DMS114 treated with DMSO at 0.1 percent for 48 hours (cell line): ENCODE results near the gene AGMO.
"Not testable (repeated sequence)": the region's sequence is repeated elsewhere in the genome, so short reads cannot be mapped to it uniquely, and the experiment has no call there.

Experiments used
- DNase-seq: peaks from one replicate; lab custom pipeline; 2025; ENCODE audit not compliant: unreplicated experiment; lab: John Stamatoyannopoulos, UW

Gene AGMO

DNA sequence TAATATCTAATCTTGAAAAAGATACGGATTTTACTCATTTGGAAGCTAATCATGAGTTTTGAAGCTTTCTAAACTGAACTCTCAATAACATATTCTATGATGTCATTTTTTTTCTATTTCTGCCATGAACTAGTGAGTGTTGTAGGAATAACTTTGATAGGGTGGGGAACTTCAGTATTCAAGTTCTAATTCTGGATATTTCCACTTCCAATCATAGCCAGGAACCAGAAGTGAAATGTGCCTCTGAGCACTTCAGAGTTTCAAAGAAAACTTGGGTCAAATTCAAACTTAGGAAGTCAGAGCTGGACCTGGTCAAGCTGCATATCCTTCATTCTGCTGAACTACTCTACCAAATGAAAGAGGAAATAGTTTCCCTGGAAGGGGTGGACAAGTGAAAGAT is 847 bp downstream of the AGMO start:
- DNase-seq, result no peak

DNA sequence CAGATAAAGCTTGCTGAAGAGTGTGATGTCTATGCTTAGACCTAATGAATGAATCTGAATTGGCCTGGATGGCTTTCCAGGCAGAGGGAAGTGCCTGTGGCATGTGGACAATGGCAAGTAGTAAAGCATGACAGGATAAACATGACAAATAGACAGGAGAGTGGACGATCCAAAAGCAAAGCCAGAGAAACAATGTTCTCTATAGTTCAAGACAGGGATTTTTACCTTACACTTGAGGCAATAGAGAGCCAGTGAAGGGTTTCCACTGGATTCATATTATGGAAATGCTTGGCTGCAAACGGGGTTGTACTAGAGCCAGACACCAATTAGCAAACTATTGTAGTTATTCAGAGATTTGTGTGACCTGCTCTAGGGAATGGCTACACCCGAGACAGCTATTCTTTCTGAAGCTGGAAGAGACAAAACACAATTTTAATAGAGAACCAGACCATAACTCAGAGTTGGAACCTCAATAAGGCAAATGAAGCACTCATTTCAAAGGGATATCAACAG is 2.3 kb downstream of the AGMO start:
- no peak for DNase-seq

DNA sequence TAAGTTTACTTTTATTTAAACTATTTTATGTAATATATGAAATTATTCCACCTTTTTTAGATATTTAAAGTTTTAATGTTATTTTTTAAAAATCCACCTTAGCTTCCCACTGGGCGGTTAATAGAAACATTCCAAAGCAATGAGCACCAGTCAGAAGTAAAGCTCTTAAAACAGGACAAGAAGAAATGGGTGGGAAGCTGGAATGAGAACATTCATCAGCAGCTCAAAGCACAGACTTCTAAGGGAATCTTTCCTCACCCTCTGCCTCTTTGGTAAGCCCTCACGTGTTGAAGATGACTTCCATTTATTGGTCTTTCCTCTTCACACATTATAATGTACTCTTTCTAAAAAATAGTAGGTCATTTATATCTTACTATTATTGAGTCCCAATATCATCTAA is 3.1 kb downstream of the AGMO start:
- no peak for DNase-seq

DNA sequence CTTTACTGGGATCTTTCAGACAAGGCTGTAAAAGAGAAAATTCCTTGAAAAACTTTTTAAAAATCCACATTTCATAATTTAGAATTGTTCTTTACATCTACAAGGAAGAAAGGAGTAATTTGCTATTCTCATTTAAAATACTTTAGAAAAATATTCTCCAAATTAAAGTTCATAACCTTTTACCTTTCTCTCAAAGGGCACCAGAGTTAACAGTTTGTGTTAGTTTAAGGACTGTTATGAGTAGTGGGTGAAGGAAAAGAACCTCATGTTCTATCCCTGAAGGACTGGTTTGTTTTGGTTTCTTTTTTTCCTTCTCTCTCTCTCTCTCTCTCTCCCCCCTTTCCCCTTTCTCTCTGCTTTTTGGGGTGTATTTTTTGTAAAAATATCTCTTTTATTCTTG is 4.1 kb downstream of the AGMO start:
- DNase-seq, result no peak

DNA sequence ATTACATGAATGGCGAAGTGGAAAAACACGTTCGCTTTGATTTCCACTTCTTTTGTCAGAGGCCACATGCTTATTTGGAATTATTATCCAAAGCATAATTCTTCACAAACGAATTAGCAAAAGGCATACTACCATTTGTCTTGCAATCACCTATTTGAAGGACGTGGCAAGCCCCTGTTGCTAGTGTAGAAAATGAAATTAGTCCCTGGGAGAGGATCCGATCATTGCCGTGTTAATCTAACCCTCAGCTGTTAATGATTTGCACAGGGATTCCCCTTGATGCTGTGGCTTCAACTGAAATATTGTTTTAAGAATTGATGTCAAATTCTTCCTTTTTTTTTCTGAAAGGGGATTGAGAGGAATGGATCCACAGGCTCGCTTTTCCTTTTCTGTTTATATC is 4.6 kb downstream of the AGMO start:
- DNase-seq, result no peak

DNA sequence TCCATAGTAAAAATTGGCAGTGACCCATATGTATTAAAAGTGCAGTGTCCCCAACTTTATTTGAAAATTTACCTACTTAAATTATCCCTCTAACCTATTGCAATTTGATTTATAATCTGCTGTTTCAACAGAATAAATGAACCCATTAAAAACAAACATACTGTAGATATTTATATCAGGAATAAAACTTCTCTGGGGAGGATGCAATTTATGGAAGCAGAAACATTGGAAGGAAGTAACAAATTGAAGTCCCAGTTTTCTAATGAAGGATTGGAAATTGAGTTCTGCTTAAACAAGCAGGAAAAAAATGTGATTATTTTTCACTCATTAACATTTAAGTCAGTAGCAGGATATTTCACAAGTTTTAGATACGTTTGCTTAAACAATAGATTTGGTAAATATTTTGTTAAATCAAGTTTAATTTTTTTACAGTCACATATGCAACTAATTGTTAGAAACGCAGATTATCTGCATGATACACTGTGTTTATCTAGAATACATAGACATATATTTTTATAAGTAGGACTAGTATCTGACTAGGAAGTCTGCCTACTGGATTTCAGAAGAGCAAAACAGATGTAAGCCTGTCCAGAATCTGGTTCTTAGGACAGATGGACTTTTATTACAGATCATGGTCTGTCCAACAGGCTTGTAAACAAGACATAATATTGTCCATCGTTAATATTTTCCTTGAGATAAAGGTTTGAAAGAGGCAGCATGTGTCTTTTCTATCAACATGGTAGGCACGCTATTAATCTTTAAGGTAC is 5.3 kb downstream of the AGMO start:
- DNase-seq, result no peak

DNA sequence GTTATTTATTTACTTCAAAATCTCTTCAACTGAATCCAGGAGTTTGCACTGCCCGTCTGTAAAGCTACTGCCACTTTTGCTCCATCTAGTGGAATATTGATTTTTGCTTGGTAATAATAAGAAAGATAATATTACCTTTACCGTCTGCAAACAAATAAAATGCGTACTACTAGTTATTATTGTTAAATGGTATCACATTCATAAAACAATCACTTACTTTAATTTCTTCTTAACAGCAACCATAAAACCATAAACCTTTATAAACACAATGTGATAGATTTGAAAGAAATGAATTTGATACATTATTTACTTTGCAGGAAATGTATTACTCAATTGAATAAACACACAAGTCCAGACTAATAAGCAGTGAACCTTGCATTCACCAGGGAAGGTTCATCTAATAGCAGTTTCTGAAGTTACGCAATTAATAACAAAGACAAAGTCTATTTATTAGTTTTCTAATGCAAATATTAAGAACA is 6.4 kb downstream of the AGMO start:
- peak; percentile 5 for DNase-seq

DNA sequence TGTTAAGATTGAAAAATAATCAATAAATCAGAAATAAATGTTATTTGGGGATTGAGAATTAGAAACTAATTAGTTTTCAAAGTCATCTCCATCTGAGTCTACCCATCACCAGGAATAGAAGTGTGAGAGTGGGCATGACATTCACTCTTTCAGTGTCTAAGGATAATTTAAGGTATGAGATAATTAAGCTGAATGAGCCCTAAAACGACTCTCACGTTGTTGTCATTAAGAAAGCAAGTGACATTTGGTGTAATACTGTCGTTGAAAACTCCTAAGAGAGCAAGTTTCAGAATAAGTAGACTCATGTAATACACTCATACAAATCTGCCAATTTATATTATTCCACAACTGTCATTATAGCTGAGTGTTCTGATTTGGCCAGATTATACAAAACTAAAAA is 7.1 kb downstream of the AGMO start:
- no peak for DNase-seq

DNA sequence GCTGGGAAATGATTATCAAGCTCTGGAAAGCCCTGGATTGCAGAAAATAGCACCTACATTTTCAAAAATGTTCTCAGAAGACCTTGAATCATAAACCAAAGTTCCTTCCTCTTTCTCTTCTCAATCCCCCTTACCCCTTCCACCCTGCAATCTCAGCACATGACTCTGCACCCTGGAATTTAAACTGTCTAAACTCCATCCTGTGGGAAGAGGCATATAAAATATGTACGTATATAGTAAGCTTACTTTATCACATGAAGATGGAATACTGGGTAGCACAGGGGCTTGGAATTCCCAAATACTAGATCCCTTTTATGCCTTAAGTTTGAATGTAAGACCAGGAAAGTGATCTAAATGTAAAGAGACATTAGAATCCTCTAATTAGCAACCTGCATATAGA is 7.7 kb downstream of the AGMO start:
- no peak for DNase-seq

DNA sequence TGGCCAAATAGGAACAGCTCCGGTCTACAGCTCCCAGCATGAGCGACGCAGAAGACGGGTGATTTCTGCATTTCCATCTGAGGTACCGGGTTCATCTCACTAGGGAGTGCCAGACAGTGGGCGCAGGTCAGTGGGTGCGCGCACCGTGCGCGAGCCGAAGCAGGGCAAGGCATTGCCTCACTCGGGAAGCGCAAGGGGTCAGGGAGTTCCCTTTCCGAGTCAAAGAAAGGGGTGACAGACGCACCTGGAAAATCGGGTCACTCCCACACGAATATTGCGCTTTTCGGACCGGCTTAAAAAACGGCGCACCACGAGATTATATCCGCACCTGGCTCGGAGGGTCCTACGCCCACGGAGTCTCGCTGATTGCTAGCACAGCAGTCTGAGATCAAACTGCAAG is 14.5 kb downstream of the AGMO start:
- not testable (repeated sequence) for DNase-seq

DNA sequence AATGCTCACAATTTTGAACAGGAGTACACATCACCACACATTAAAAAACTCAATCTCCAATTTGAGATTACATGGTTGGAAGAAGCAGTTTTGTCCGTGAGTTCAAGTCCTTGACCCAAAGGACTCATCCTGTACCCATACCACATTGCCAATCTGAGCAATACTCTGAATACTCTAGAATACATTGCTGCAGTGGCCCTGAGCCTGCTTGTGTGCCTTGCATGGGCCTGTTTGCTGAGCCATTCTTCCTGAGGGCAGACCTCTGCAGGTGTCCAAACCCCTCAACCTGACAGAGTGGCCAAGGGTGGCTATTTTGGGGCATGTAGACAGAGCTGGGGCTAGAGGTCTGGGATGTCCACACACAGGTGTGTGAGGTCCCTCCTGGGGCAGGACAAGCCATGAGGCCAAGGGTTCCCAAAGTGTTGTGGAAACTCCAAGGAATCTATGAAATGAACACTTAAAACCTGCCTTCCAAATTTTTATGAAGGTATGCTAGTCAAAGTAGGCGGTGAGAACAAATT is 15.5 kb downstream of the AGMO start:
- no peak for DNase-seq

DNA sequence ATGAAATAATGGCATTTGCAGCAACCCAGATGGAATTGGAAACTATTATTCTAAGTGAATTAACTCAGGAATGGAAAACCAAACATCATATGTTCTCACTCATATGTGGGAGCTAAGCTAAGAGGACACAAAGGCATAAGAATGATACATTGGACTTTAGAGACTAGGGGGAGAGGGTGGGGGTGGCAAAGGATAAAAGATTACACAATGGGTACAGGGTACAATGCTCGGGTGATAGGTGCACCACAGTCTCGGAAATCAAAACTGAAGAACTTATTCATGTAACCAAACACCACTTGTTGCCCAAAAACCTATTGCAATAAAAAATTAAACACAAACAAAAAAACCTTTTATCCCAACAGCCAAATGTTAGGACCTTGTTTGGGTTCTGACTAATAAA is 17.8 kb downstream of the AGMO start:
- DNase-seq, result no peak

DNA sequence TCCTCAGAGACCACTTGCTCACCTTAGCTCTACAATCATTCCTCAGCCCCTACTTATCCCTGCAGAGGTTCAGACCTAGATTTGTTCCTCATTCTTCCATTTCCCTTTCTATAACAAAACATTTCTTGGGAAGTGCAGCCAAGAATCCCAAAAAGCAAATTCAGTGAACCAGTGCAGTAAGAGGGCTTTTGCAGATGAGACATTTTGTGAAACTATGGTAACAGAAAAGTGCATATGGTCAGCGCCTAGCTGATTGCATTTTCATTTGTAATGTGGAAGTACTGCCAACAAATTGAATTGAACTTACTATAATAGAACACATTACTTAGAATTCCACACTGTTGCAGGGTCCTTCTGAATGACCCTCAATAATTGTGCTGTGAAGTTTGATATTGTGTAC is 18.6 kb downstream of the AGMO start:
- no peak for DNase-seq

DNA sequence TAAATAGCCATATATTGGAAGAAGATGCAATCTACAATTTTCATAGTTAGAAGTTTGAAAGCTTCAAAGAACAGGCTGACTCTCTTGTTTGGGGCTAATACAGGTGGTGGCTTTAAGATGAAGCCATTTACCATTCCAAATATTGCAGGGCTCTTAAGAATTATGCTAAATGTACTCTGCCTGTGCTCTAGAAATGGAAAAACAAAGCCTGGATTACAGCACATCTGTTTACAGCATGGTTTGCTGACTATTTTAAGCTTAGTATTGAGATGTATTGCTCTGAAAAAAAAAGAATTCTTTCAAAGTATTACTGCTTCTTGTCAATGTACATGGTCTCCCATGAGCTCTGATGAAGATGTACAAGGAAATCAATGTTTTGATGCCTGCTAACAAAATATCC is 34.2 kb downstream of the AGMO start:
- DNase-seq, result no peak

DNA sequence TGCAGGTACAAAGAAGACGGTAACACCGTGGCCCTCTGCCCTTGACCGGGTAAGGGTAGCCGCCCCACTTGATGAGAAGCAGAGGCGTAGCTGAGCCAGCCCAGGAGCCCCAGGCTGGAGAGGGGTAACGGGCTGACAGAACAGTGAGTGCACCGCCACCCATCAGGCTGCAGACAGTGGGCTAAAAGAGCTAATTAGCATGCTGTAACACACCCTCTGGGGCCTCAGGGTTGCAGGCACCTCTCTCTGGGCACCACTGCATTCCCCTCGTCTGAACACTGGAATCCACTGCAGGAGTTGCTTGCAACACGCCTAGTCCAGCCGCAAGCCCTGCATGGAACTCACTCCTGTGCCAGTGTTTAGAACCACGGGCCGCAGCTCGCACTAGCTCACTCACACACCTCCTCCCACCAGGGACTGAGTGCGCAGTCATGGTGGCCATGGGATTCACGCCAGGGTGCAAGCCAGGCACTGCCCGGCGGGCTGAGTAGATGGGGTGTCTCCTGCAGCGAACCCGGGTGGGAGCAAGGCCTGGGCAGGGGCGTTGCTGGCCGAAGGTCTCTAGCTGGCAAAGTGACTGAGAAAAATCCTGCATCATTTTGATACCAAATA is 36.1 kb downstream of the AGMO start:
- no peak for DNase-seq

DNA sequence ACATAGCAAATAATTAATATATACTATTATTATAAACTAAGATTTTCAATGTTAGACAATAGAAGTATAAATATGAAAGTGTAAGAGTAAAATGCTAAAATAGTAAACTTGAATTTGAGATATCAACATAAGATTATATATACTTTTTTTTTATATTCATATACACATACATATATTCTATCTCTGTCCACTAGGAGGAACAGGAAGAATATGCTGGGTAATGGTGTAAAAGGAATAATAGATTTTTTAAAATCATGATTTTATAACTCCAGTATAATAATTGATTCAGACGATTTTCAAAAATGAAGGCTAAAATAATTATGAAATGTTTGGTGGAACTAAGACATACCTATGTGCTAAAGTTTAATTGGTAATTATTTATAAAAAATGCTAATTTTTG is 37.7 kb downstream of the AGMO start:
- DNase-seq, result no peak

DNA sequence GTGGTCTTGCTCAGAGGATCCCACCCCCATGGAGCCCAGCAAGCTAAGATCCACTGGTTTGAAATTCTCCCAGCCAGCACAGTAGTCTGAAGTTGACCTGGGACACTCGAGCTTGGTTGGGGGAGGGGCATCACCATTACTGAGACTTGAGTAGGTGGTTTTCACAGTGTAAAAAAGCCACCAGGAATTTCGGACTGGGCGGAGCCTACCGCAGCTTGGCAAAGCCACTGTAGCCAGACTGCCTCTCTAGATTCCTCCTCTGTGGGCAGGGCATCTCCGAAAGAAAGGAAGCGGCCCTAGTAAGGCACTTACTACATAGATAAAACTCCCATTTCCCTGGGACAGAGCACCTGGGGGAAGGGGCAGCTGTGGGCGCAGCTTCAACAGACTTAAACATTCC is 44.0 kb downstream of the AGMO start:
- DNase-seq, result not testable (repeated sequence)

DNA sequence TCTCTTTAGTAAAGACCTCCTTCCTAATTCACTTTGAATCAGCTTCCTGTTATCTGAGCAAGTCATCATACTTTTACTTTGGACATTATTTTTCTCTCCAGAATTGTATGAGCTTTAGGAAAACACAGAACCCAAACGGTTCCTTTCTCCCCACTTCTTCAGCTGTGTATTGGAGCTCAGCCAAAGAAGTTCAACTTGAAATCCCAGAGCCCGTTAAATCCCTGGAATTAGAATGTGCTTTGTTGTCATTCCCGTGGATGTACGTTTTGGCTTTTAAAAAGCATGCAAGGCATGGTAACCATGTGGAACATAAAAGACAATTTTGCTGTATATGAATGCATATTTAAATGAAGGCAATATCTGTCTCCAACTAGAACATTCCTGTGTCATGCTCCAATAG is 46.6 kb downstream of the AGMO start:
- no peak for DNase-seq

DNA sequence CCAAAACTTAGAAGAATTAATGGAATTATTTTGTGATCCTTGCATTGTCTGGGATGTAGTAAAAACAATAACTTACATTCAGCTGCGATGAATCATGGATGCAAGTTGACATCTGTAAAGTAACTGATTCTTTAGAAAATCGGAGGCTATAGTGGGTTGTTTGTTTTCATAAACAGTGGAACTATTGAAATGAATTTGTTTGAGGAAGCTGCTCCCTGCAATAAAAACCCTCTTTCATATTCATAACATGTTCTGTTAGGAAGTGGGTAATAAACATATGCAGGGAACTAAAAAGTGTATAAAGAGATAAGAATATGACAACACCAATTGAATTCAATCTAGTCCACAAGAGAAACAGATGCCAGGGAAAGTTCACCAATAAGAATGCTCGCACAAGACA is 53.6 kb downstream of the AGMO start:
- DNase-seq, result no peak

DNA sequence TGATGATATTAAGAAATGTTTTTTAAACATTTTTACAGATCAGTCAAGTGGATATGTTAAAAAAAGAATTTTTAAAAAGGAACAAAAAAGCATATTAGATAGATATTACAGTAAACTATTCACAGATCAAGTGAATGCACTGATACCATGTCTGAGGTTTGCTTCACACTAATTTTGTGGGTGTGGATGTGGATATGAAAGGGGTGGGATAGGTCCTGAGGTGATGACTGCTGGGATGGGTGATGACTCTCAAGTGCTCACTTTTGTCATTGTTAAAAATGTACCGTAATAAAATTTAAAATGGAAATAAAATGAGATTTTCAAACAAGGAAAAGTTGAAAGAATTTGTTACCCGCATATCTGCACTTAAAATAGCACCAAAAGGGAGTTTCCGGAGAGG is 54.1 kb downstream of the AGMO start:
- DNase-seq, result no peak

DNA sequence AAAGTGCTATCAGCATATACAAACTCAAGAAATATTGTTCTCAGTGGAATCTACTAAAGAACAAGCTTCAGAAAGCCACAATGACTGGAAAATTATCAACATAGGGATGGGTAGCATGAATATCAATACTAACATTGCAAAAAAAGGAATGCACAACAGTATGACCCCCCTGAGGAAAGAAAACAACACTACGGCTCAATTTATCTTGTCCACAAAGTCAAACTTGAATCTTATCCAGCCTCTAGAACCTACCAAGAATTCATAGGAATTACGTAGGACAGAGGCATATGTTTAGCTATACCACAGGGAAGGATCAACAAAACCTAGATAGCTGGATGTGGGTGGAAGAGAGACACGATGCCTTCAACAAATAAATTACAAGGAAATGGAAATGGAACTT is 54.6 kb downstream of the AGMO start:
- no peak for DNase-seq

DNA sequence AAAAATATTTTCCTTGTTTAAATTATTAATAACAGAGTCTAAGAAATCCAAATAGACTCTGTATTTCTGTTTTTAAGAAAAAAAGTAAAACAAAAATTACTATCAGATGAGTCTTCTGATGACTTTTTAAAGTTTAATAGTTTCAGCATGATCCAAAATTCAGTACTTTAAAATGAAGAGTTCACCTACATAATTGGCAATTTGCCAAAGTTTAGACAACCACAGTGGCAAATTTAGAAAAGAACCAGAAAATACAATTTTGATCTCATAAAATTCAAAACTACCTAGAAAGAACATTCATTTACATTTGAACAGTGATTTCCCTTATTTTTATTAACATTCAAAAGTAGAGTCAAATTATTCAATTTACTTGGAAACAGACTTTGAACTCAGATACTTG is 56.1 kb downstream of the AGMO start:
- DNase-seq, result no peak
